Uterus (tissue), 2 donors: ENCODE results near the gene ZNF174.

Source experiments
- POLR2A ChIP-seq, 2 donors: fragments of 450-650 bp; IDR thresholded peaks; one replicate each; pipeline ENCODE4 v1.6.1; 2016; ENCODE audit warnings: antibody characterized with exemption in 2 of 2, mild to moderate bottlenecking in 1 of 2, moderate library complexity in 1 of 2
- TF ChIP-seq, protein P1 (sequence below), 4 experiments: fragments of 200-600 bp in 2 of 4; fragments of 450-650 bp in 2 of 4; sonication (generic) in 2 of 4; IDR thresholded peaks; one replicate each; pipeline ENCODE4 v1.5.1; 2016 to 2019; ENCODE audit warnings: antibody characterized with exemption in 4 of 4, mild to moderate bottlenecking in 2 of 4, moderate library complexity in 1 of 4

DNA sequence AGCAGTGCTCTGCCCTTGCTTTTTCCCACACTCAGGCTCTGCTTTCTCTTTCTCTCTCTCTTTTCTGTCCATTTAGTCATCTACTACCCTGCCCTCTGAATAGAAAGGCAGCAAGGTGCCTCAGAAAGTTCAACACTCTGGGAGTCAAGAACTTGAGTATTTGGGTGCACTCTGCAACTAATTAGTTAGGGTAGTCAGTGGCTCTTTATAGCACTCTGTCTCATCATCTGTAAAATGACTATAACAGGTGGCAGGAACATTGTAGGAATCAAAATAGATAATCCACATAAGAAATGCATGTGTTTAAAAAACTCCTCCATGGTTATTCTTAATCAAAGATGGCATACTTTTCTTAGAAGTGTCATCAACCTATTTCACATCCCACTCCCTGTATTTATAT is 38.1 kb upstream of the ZNF174 start:
- TF ChIP-seq POLR2A (IDR thresholded peaks at IDR 0.05): no peak
- TF ChIP-seq, protein P1, sequence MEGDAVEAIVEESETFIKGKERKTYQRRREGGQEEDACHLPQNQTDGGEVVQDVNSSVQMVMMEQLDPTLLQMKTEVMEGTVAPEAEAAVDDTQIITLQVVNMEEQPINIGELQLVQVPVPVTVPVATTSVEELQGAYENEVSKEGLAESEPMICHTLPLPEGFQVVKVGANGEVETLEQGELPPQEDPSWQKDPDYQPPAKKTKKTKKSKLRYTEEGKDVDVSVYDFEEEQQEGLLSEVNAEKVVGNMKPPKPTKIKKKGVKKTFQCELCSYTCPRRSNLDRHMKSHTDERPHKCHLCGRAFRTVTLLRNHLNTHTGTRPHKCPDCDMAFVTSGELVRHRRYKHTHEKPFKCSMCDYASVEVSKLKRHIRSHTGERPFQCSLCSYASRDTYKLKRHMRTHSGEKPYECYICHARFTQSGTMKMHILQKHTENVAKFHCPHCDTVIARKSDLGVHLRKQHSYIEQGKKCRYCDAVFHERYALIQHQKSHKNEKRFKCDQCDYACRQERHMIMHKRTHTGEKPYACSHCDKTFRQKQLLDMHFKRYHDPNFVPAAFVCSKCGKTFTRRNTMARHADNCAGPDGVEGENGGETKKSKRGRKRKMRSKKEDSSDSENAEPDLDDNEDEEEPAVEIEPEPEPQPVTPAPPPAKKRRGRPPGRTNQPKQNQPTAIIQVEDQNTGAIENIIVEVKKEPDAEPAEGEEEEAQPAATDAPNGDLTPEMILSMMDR (IDR thresholded peaks at IDR 0.05): no peak
